Transverse colon (tissue), 4 donors: ENCODE measurements around the gene PGA3. TPM values are rescaled to one million over a fixed set of nuclear protein-coding genes. Genes with fewer than 3 reads are reported as not detected.
"Not testable (repeated sequence)": the region's sequence is repeated elsewhere in the genome, so short reads cannot be mapped to it uniquely, and the experiment has no call there.

Experiments used
- DNase-seq: peaks from one replicate; pipeline ENCODE4 v3.0.0-alpha.2; 2019
- H3K27ac ChIP-seq, 4 donors: fragments of 200-600 bp; sonication (generic); 2 replicates each; pipeline ENCODE4 v1.5.1; 2016 to 2018; ENCODE audit warnings: inconsistent platforms in 4 of 4
- H3K27me3 ChIP-seq: fragments of 200-600 bp; sonication (generic); 2 replicates; pipeline ENCODE4 v1.5.1; 2017; ENCODE audit warnings: inconsistent platforms
- H3K36me3 ChIP-seq, 4 donors: fragments of 200-600 bp; sonication (generic); 2 replicates each; pipeline ENCODE4 v1.5.1; 2017 to 2019; ENCODE audit warnings: inconsistent platforms in 4 of 4
- H3K4me1 ChIP-seq, 4 donors: fragments of 200-600 bp; sonication (generic); 2 replicates each; pipeline ENCODE4 v1.5.1; 2017 to 2020; ENCODE audit warnings: inconsistent platforms in 4 of 4
- H3K4me3 ChIP-seq, 4 donors: fragments of 200-600 bp; sonication (generic); 1 replicate in 1 of 4; 2 replicates in 3 of 4; pipeline versions ENCODE4 v1.5.1 to v1.6.1; 2017 to 2019; ENCODE audit warnings: inconsistent platforms in 4 of 4
- H3K9me3 ChIP-seq, 2 donors: fragments of 200-600 bp; sonication (generic); 2 replicates each; pipeline ENCODE4 v1.5.1; 2017 to 2019; ENCODE audit warnings: inconsistent platforms in 2 of 2
- EP300 ChIP-seq: sonication (generic); formaldehyde crosslinking; IDR thresholded peaks from one replicate; pipeline ENCODE4 v1.6.1; 2017; ENCODE audit warnings: antibody characterized with exemption, low read depth
- POLR2A ChIP-seq: fragments of 450-650 bp; IDR thresholded peaks from one replicate; pipeline ENCODE4 v1.6.1; 2016; ENCODE audit warnings: antibody characterized with exemption, mild to moderate bottlenecking, moderate library complexity
- POLR2AphosphoS5 ChIP-seq, 3 donors: sonication (generic); formaldehyde crosslinking; IDR thresholded peaks; one replicate each; pipeline ENCODE4 v1.6.1; 2016; ENCODE audit warnings: antibody characterized with exemption in 3 of 3
- WGBS, 2 donors: methylation state at CpG; one replicate each; pipeline ENCODE4 v1.1.5; 2018; ENCODE audit warnings: low coverage in 1 of 2; 5-methylcytosine and 5-hydroxymethylcytosine counted together
- in situ Hi-C, 4 donors: fragments of 200-750 bp; cut with MboI; loops; one replicate each; pipeline versions ENCODE4 v1.15.0 to v1.15.1; 2017; ENCODE audit warnings: low sequenced_read_pairs in 3 of 4, low pct_ligation_motif_present in 1 of 4, low pct_unique_long_range_greater_than_20kb in 1 of 4
- intact Hi-C: fragments of 100-400 bp; cut with DNase I; formaldehyde crosslinking; loops from one replicate; pipeline ENCODE4 v1.15.1; 2023; ENCODE audit warnings: low total_unique reads
- total RNA-seq, 4 donors: library from RNA; depleted of rRNA; stranded (reverse); fragments of >200 nt; gene quantifications; one replicate each; pipeline ENCODE4 v1.1.0, GENCODE V29; 2016
- TF ChIP-seq, protein P1 (sequence below), 5 experiments: fragments of 200-600 bp in 3 of 5; fragments of 450-650 bp in 2 of 5; sonication (generic) in 3 of 5; IDR thresholded peaks; 1 replicate in 2 of 5; 2 replicates in 3 of 5; pipeline ENCODE4 v1.5.1; 2016 to 2017; ENCODE audit warnings: antibody characterized with exemption in 5 of 5, inconsistent platforms in 3 of 5, mild to moderate bottlenecking in 2 of 5, moderate library complexity in 1 of 5

Gene PGA3
- total RNA-seq, 4 donors from 2014 or later, result 1.5 to 20.1 TPM; not detected in 2

- no peak for DNase-seq
Observed at GRCh38 chr11:61173456-61173855, 29.9 kb upstream of the PGA3 start.

GRCh38 chr11:61174273-61174672, 29.0 kb upstream of the PGA3 start:
- intact Hi-C loops (no loop called here), in situ Hi-C loops (no loop called here)
- H3K27ac ChIP-seq, result no peak overlapping the region
- 70% methylated on average over 6 of the region's 6 CpGs; no CpG with 5 or more reads in 1 of the 2 donors for WGBS, 2 donors
- H3K27me3 ChIP-seq, result no peaks in the 10 kb centered on the region
- no peaks in the 10 kb centered on the region for H3K36me3 ChIP-seq
- no peak for TF ChIP-seq EP300
- no peak for TF ChIP-seq POLR2A
- no peak for TF ChIP-seq POLR2AphosphoS5 (IDR thresholded peaks at IDR 0.05)
- TF ChIP-seq, protein P1, sequence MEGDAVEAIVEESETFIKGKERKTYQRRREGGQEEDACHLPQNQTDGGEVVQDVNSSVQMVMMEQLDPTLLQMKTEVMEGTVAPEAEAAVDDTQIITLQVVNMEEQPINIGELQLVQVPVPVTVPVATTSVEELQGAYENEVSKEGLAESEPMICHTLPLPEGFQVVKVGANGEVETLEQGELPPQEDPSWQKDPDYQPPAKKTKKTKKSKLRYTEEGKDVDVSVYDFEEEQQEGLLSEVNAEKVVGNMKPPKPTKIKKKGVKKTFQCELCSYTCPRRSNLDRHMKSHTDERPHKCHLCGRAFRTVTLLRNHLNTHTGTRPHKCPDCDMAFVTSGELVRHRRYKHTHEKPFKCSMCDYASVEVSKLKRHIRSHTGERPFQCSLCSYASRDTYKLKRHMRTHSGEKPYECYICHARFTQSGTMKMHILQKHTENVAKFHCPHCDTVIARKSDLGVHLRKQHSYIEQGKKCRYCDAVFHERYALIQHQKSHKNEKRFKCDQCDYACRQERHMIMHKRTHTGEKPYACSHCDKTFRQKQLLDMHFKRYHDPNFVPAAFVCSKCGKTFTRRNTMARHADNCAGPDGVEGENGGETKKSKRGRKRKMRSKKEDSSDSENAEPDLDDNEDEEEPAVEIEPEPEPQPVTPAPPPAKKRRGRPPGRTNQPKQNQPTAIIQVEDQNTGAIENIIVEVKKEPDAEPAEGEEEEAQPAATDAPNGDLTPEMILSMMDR (IDR thresholded peaks at IDR 0.05), result no peak
- no peaks in the 10 kb centered on the region for H3K9me3 ChIP-seq
- H3K4me1 ChIP-seq, result no peaks in the 10 kb centered on the region
- DNase-seq, result no peak
- no peak overlapping the region for H3K4me3 ChIP-seq

More at GRCh38 chr11:61173456-61173855, 29.9 kb upstream of the PGA3 start:
- Histone ChIP-seq H3K4me3 (no peak overlapping the region), H3K36me3 (no peaks in the 10 kb centered on the region), H3K27ac (no peak overlapping the region), H3K4me1 (no peaks in the 10 kb centered on the region), H3K27me3 (no peaks in the 10 kb centered on the region), H3K9me3 (no peaks in the 10 kb centered on the region)
- in situ Hi-C loops (no loop called here), intact Hi-C loops (no loop called here)
- TF ChIP-seq EP300 (no peak), POLR2A (no peak), POLR2AphosphoS5 (IDR thresholded peaks at IDR 0.05) (no peak)
- TF ChIP-seq, protein P1 (IDR thresholded peaks at IDR 0.05), result no peak
- 70 to 76% methylated on average over 2 to 4 of the region's 4 CpGs for WGBS, 2 donors

GRCh38 chr11:61174949-61175348, 28.4 kb upstream of the PGA3 start:
- H3K27me3 ChIP-seq, result no peaks in the 10 kb centered on the region
- H3K27ac ChIP-seq, result no peak overlapping the region
- H3K36me3 ChIP-seq, result no peaks in the 10 kb centered on the region
- TF ChIP-seq, protein P1 (IDR thresholded peaks at IDR 0.05), result no peak
- TF ChIP-seq POLR2A (no peak), POLR2AphosphoS5 (IDR thresholded peaks at IDR 0.05) (no peak), EP300 (no peak)
- no peak overlapping the region for H3K4me3 ChIP-seq
- 61 to 62% methylated on average over 2 to 6 of the region's 6 CpGs for WGBS, 2 donors
- intact Hi-C loops, result no loop called here
- H3K9me3 ChIP-seq, result no peaks in the 10 kb centered on the region
- in situ Hi-C loops, result loop anchor here in 1 of 4 donors (25.0 kb wide), 1 partner anchor 338 kb away; the partner anchor contains the start of gene CCDC86
- DNase-seq, result no peak
- H3K4me1 ChIP-seq, result no peaks in the 10 kb centered on the region

GRCh38 chr11:61176446-61176845, 26.9 kb upstream of the PGA3 start:
- no peaks in the 10 kb centered on the region for H3K27me3 ChIP-seq
- no peak for DNase-seq
- in situ Hi-C loops, result loop anchor here in 1 of 4 donors (25.0 kb wide), 1 partner anchor 339 kb away; the partner anchor contains the start of gene CCDC86
- intact Hi-C loops, result no loop called here
- no peaks in the 10 kb centered on the region for H3K4me1 ChIP-seq
- no peaks in the 10 kb centered on the region for H3K36me3 ChIP-seq
- H3K4me3 ChIP-seq, result no peak overlapping the region
- H3K9me3 ChIP-seq, result no peaks in the 10 kb centered on the region
- WGBS, 2 donors, result 82% methylated on average over 6 of the region's 6 CpGs; no CpG with 5 or more reads in 1 of the 2 donors
- no peak overlapping the region for H3K27ac ChIP-seq
- TF ChIP-seq EP300, result no peak
- TF ChIP-seq POLR2AphosphoS5 (IDR thresholded peaks at IDR 0.05), result no peak
- TF ChIP-seq, protein P1 (IDR thresholded peaks at IDR 0.05), result no peak
- no peak for TF ChIP-seq POLR2A

DNA sequence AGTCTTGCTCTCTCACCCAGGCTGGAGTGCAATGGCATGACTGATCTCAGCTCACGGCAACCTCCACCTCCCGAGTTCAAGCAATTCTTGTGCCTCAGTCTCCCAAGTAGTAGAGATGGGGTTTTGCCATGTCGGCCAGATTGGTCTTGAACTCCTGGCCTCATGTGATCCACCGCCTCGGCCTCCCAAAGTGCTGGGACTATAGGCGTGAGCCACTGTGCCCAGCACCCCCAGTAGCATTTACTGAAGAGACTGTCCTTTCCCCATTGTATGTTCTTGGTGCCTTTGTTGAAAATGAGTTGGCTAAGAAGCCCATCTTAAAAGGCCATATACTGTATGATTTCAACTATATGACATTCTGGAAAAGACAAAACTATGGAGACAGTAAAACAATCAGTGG, 23.1 kb upstream of the PGA3 start:
- H3K4me3 ChIP-seq, intact Hi-C loops, H3K9me3 ChIP-seq, H3K27ac ChIP-seq, H3K36me3 ChIP-seq, H3K27me3 ChIP-seq, DNase-seq, H3K4me1 ChIP-seq: not testable (repeated sequence)
- WGBS, 2 donors, result 94% methylated on average over 6 of the region's 6 CpGs; no CpG with 5 or more reads in 1 of the 2 donors
- in situ Hi-C loops, result loop anchor here in 1 of 4 donors (25.0 kb wide), 1 partner anchor 343 kb away; the partner anchor contains the start of gene CCDC86
